ENCODE results near the gene IGF1R.
"Not testable (repeated sequence)": the region's sequence is repeated elsewhere in the genome, so short reads cannot be mapped to it uniquely, and the experiment has no call there.

Gene IGF1R

DNA sequence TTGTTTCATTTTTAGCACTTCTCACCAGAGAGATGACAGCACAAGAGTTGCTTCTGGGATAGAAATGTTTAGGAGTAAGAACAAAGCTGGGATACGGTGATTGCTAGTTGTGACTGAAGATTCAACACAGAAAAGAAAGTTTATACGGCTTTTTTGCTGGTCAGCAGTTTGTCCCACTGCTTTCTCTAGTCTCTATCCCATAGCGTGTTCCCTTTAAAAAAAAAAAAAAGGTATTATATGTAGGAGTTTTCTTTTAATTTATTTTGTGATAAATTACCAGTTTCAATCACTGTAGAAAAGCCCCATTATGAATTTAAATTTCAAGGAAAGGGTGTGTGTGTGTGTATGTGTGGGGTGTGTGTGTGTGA is 311.3 kb downstream of the IGF1R start:
- no peaks in the 10 kb centered on the region for H3K4me1 ChIP-seq (ENCODE audit: control insufficient read depth, insufficient read depth, low read length)
- no peak overlapping the region for H3K27ac ChIP-seq (ENCODE audit: low read depth, low read length)
- H3K36me3 ChIP-seq (ENCODE audit: control insufficient read depth, insufficient read depth, low read length): peaks cover 76% of the 10 kb centered on the region
- H3K4me3 ChIP-seq (ENCODE audit: low read depth, low read length): no peak overlapping the region
- 0 out of 2 replicates have a peak, but pooled peaks cover 6% of the 10 kb centered on the region for H3K9me3 ChIP-seq (ENCODE audit: control insufficient read depth, insufficient read depth, low read length)
- no peaks in the 10 kb centered on the region for H3K27me3 ChIP-seq (ENCODE audit: control insufficient read depth, insufficient read depth, low read length)
- H3K9ac ChIP-seq (ENCODE audit: low read depth, low read length): no peak overlapping the region

DNA sequence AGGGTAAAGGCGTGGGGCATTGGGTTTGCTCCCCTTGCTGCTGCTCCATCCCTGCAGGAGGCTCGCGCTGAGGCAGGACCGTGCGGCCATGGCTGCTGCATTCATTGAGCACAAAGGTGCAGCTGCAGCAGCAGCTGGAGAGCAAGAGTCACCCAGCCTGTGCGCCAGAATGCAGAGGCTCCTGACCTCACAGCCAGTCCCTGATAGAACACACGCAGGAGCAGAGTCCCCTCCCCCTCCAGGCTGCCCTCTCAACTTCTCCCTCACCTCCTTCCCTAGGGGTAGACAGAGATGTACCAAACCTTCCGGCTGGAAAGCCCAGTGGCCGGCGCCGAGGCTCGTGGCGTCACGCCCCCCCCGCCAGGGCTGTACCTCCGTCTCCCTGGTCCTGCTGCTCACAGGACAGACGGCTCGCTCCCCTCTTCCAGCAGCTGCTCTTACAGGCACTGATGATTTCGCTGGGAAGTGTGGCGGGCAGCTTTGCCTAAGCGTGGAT is 312.3 kb downstream of the IGF1R start:
- Histone ChIP-seq H3K36me3 (ENCODE audit: control insufficient read depth, insufficient read depth, low read length) (peaks cover 66% of the 10 kb centered on the region), H3K4me1 (ENCODE audit: control insufficient read depth, insufficient read depth, low read length) (no peaks in the 10 kb centered on the region), H3K27me3 (ENCODE audit: control insufficient read depth, insufficient read depth, low read length) (no peaks in the 10 kb centered on the region), H3K4me3 (ENCODE audit: low read depth, low read length) (no peak overlapping the region), H3K9ac (ENCODE audit: low read depth, low read length) (no peak overlapping the region), H3K9me3 (ENCODE audit: control insufficient read depth, insufficient read depth, low read length) (0 out of 2 replicates have a peak, but pooled peaks cover 6% of the 10 kb centered on the region), H3K27ac (ENCODE audit: low read depth, low read length) (no peak overlapping the region)

DNA sequence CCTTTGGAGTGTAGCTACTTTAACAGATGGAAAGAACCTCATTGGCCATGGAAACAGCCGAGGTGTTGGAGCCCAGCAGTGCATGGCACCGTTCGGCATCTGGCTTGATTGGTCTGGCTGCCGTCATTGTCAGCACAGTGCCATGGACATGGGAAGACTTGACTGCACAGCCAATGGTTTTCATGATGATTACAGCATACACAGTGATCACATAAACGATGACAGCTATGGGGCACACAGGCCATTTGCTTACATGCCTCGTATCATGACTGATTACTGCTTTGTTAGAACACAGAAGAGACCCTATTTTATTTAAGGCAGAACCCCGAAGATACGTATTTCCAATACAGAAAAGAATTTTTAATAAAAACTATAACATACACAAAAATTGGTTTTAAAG is 315.1 kb downstream of the IGF1R start:
- 0 out of 2 replicates have a peak, but pooled peaks cover 6% of the 10 kb centered on the region for H3K9me3 ChIP-seq (ENCODE audit: control insufficient read depth, insufficient read depth, low read length)
- H3K27me3 ChIP-seq (ENCODE audit: control insufficient read depth, insufficient read depth, low read length): no peaks in the 10 kb centered on the region
- no peaks in the 10 kb centered on the region for H3K4me1 ChIP-seq (ENCODE audit: control insufficient read depth, insufficient read depth, low read length)
- H3K36me3 ChIP-seq (ENCODE audit: control insufficient read depth, insufficient read depth, low read length): peaks cover 44% of the 10 kb centered on the region
- no peak overlapping the region for H3K9ac ChIP-seq (ENCODE audit: low read depth, low read length)
- H3K4me3 ChIP-seq (ENCODE audit: low read depth, low read length): no peak overlapping the region
- no peak overlapping the region for H3K27ac ChIP-seq (ENCODE audit: low read depth, low read length)

DNA sequence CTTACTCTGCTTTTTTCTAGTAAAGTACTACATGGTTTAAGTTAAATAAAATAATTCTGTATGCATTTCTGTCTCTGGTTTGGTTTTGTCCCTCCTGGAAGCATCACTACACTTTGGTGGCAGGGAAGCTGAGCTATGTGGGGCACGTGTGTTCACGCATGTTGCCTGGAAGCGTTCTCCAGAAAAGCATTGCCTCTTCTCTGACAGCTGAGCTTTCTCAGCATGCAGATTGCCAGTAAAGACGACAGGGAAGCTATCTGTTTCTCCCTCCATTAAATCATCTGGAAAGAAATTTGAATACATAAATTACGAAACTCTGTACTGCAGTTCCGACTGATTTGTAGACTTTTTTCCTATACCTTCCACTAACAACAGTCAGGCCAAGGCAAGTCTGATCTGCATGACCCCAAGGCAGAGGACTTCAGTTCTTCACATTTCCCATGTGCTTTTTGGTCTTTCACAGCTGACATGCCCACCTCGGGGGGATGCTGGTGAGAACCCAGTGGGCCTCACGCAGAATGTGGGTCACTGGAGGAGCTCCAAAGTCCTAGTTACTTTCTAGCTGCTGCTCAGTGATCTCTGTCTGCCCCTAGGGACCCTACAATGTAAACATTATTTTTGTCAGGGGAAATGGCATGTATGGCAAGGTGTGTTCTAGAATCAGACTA is 316.3 kb downstream of the IGF1R start:
- no peaks in the 10 kb centered on the region for H3K4me1 ChIP-seq (ENCODE audit: control insufficient read depth, insufficient read depth, low read length)
- H3K4me3 ChIP-seq (ENCODE audit: low read depth, low read length): no peak overlapping the region
- H3K27me3 ChIP-seq (ENCODE audit: control insufficient read depth, insufficient read depth, low read length): no peaks in the 10 kb centered on the region
- no peak overlapping the region for H3K9ac ChIP-seq (ENCODE audit: low read depth, low read length)
- H3K27ac ChIP-seq (ENCODE audit: low read depth, low read length): no peak overlapping the region
- H3K36me3 ChIP-seq (ENCODE audit: control insufficient read depth, insufficient read depth, low read length): peaks cover 33% of the 10 kb centered on the region
- 0 out of 2 replicates have a peak, but pooled peaks cover 6% of the 10 kb centered on the region for H3K9me3 ChIP-seq (ENCODE audit: control insufficient read depth, insufficient read depth, low read length)

DNA sequence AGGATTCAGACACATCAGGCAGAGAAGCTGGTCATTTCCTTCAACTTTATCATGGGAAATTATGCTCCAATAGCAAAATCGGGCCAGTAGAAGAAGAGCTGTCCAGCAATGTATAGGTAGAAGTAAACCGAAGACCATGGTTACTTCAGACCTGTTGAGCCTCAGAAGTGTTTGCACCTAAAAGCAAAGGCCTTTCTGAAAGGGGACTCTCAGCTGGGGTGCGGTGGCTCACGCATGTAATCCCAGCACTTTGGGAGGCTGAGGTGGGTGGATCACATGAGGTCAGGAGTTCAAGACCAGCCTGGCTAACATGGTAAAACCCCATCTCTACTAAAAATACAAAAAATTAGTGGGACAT is 316.8 kb downstream of the IGF1R start:
- H3K9me3 ChIP-seq (ENCODE audit: control insufficient read depth, insufficient read depth, low read length); H3K27me3 ChIP-seq (ENCODE audit: control insufficient read depth, insufficient read depth, low read length); H3K4me1 ChIP-seq (ENCODE audit: control insufficient read depth, insufficient read depth, low read length); H3K9ac ChIP-seq (ENCODE audit: low read depth, low read length); H3K4me3 ChIP-seq (ENCODE audit: low read depth, low read length); H3K27ac ChIP-seq (ENCODE audit: low read depth, low read length): not testable (repeated sequence)
- H3K36me3 ChIP-seq (ENCODE audit: control insufficient read depth, insufficient read depth, low read length): peaks cover 27% of the 10 kb centered on the region

DNA sequence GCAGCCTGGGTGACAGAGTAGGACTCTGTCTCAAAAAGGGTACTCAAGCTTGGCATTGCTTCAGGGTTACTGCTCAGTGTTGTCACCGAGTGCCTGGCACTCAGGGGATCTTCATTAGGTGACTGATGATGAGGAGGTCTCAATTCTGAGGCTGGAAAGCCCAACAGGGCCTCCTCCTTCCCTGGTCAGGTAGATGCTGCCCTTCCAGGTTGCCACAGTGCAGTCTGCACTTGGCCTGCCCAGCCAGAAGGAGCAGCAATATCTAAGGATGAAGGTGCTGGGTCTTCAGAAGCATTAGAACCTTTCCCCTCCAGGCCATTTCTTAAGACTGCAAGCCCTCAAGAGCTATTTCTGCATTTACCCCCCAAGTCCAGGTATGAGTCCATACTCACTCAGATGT is 317.3 kb downstream of the IGF1R start:
- Histone ChIP-seq H3K4me3 (ENCODE audit: low read depth, low read length) (no peak overlapping the region), H3K27ac (ENCODE audit: low read depth, low read length) (no peak overlapping the region), H3K9me3 (ENCODE audit: control insufficient read depth, insufficient read depth, low read length) (0 out of 2 replicates have a peak, but pooled peaks cover 6% of the 10 kb centered on the region), H3K4me1 (ENCODE audit: control insufficient read depth, insufficient read depth, low read length) (no peaks in the 10 kb centered on the region), H3K36me3 (ENCODE audit: control insufficient read depth, insufficient read depth, low read length) (peaks cover 23% of the 10 kb centered on the region), H3K27me3 (ENCODE audit: control insufficient read depth, insufficient read depth, low read length) (no peaks in the 10 kb centered on the region), H3K9ac (ENCODE audit: low read depth, low read length) (no peak overlapping the region)

DNA sequence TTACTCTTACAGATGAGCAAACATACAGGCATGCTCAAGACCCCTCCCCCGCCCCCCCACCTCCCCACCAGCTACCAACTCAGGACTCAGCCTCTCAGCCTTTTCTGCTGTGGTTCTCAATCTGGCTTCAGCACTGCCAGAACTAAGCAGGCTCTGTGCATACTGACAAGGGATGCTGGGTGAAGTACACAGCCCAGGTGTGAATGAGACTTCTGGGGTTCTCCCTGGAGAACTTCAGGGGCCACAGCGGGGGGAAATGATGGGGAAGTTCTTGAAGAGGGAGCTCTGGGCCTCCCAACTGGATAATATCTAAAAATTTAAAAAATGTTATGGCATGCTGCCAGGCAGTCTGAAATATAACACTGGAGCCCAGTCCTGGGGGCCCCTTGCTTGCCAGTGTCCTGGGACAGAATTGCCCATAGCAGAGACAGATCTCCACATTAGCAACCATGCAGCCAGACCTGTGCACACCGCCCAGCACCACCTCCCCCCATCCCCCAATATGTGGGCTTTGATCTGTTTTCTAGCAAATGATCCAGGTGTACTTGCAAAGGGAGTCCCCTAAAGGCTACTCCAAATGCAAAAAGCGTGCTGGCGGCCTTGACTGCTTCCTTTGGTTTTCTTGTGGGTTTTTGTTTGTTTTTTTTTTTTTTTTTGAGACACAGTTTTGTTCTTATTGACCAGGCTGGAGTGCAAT is 317.9 kb downstream of the IGF1R start:
- H3K4me3 ChIP-seq (ENCODE audit: low read depth, low read length): no peak overlapping the region
- no peak overlapping the region for H3K9ac ChIP-seq (ENCODE audit: low read depth, low read length)
- 0 out of 2 replicates have a peak, but pooled peaks cover 3% of the 10 kb centered on the region for H3K9me3 ChIP-seq (ENCODE audit: control insufficient read depth, insufficient read depth, low read length)
- no peak overlapping the region for H3K27ac ChIP-seq (ENCODE audit: low read depth, low read length)
- H3K4me1 ChIP-seq (ENCODE audit: control insufficient read depth, insufficient read depth, low read length): no peaks in the 10 kb centered on the region
- H3K36me3 ChIP-seq (ENCODE audit: control insufficient read depth, insufficient read depth, low read length): peaks cover 16% of the 10 kb centered on the region
- no peaks in the 10 kb centered on the region for H3K27me3 ChIP-seq (ENCODE audit: control insufficient read depth, insufficient read depth, low read length)

DNA sequence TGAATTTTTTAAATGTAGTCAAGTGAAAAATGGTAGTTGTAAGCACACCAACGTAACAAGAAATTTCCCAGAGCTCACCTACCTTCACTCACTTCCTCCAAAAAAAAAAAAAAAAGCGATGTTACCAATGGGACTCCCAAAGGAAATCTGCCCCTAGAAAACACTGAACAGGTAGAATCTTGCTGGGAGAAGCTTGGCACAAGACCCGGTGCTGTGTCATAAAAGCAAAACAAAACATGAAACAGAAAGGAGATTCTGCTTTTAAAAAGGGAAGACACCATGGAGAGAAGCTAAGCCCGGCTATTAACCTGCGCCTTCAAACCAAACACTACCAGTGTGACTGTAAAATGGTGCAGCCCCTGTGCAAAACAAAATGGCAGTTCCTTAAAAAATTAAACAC is 318.8 kb downstream of the IGF1R start:
- H3K9me3 ChIP-seq (ENCODE audit: control insufficient read depth, insufficient read depth, low read length): no peaks in the 10 kb centered on the region
- peaks cover 8% of the 10 kb centered on the region; the same call in 1 of the 2 replicates for H3K36me3 ChIP-seq (ENCODE audit: control insufficient read depth, insufficient read depth, low read length)
- H3K9ac ChIP-seq (ENCODE audit: low read depth, low read length): no peak overlapping the region
- no peaks in the 10 kb centered on the region for H3K4me1 ChIP-seq (ENCODE audit: control insufficient read depth, insufficient read depth, low read length)
- H3K27me3 ChIP-seq (ENCODE audit: control insufficient read depth, insufficient read depth, low read length): no peaks in the 10 kb centered on the region
- H3K27ac ChIP-seq (ENCODE audit: low read depth, low read length): no peak overlapping the region
- no peak overlapping the region for H3K4me3 ChIP-seq (ENCODE audit: low read depth, low read length)

DNA sequence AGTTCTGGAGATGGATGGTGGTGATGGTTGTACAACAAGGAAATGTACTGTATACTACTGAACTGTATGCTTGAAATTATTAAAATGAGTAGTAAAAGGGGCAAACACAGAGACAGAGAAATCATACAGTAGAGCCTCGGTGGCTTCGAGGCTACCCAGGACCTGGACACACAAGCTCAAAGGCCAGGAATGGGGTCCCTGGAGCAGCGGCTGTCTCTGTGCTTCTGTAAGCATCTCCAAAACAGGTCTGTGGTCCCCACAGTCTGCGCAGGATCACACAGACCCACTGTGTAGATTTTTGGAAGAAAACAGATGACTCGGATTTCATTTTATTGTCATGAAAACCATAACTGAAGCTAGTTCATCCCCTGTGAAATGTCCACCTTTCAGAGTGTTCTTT is 319.6 kb downstream of the IGF1R start:
- Histone ChIP-seq H3K9me3 (ENCODE audit: control insufficient read depth, insufficient read depth, low read length) (no peaks in the 10 kb centered on the region), H3K36me3 (ENCODE audit: control insufficient read depth, insufficient read depth, low read length) (no peaks in the 10 kb centered on the region), H3K27me3 (ENCODE audit: control insufficient read depth, insufficient read depth, low read length) (no peaks in the 10 kb centered on the region), H3K27ac (ENCODE audit: low read depth, low read length) (no peak overlapping the region), H3K4me3 (ENCODE audit: low read depth, low read length) (no peak overlapping the region), H3K4me1 (ENCODE audit: control insufficient read depth, insufficient read depth, low read length) (no peaks in the 10 kb centered on the region), H3K9ac (ENCODE audit: low read depth, low read length) (no peak overlapping the region)

DNA sequence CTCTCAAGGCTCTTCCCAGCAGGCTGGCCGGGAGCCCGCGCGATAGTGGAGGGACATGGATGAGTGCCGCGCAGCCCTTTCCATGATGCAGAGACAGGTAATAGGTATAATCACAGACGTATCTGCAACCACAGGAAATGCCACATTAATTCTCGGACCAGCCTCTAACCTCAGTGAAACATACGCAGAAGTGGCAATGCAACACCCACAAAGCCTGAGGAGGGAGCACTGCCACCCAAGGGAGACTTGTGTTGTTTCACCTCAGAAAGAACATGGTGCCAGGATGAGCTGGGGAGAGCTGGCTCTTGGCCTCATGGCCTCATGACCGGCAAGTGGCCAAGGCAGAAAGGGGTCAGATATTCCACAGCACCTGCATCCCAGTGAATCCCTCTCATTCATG is 320.2 kb downstream of the IGF1R start:
- Histone ChIP-seq H3K27me3 (ENCODE audit: control insufficient read depth, insufficient read depth, low read length) (no peaks in the 10 kb centered on the region), H3K9me3 (ENCODE audit: control insufficient read depth, insufficient read depth, low read length) (no peaks in the 10 kb centered on the region), H3K4me3 (ENCODE audit: low read depth, low read length) (no peak overlapping the region), H3K4me1 (ENCODE audit: control insufficient read depth, insufficient read depth, low read length) (no peaks in the 10 kb centered on the region), H3K36me3 (ENCODE audit: control insufficient read depth, insufficient read depth, low read length) (no peaks in the 10 kb centered on the region), H3K27ac (ENCODE audit: low read depth, low read length) (no peak overlapping the region), H3K9ac (ENCODE audit: low read depth, low read length) (no peak overlapping the region)

DNA sequence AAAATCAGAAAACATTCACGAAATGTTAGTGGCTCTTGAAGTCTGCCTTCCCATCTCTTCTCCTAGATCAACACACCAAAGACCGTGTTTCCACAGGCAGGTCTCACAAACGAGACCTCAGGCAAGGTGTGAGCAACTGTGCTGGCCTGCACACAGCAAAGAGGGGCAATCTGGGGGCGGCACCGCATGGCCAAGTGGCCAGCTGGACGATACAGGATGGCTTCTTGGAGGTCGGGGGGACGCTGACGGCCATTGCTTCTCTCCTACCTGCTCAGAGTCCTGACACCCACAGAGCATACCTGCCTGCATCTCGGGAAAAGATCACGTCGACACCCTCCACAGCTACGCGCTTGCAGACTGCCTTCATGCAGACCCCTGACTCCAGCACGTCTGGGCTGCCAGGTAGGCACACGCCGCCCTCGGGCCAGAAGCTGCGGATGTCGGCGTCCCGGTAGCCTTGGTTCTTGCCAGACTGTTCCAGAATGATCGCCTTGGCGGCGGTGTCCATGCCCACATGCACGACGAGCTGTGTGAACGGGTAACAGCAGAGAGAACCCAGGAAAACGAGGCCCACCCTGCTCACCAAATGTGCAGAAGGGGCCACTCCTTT is 320.9 kb downstream of the IGF1R start:
- Histone ChIP-seq H3K9me3 (ENCODE audit: control insufficient read depth, insufficient read depth, low read length) (no peaks in the 10 kb centered on the region), H3K4me3 (ENCODE audit: low read depth, low read length) (no peak overlapping the region), H3K9ac (ENCODE audit: low read depth, low read length) (no peak overlapping the region), H3K36me3 (ENCODE audit: control insufficient read depth, insufficient read depth, low read length) (no peaks in the 10 kb centered on the region), H3K27me3 (ENCODE audit: control insufficient read depth, insufficient read depth, low read length) (no peaks in the 10 kb centered on the region), H3K27ac (ENCODE audit: low read depth, low read length) (no peak overlapping the region), H3K4me1 (ENCODE audit: control insufficient read depth, insufficient read depth, low read length) (no peaks in the 10 kb centered on the region)
